Measurements from ENCODE around the gene PDE6D.

The PDE6D gene

DNA sequence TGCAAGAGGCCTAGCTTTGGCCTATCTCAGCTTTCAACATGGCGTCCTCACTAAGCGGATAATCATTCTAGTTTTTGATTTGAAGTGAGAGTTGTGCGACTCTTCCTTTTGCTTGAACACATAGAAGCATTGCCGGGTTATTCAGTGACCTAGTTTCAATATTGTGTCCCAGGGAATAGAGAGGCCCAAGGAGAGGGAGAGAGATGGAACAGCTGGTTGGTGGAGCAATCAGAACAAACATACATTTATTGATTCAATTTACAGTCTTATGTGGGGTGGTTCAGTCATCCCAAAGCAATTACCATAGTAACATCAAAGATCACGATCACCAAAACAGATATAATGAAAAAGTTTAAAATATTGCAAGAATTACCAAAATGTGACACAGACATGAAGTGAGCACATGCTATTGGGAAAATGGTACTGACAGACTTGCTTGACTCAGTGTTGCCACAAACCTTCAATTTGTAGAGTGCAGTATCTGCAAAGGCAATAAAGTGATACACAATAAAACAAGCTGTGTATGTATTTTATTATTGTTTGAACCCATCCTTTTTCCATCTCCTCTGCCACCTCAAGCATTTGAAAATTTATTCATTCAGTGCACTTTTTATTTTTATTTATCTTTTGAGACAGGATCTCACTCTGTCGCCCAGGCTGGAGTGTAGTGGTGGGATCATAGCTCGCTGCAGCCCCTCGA is 35.4 kb upstream of the PDE6D start:
- TF ChIP-seq, protein P1, sequence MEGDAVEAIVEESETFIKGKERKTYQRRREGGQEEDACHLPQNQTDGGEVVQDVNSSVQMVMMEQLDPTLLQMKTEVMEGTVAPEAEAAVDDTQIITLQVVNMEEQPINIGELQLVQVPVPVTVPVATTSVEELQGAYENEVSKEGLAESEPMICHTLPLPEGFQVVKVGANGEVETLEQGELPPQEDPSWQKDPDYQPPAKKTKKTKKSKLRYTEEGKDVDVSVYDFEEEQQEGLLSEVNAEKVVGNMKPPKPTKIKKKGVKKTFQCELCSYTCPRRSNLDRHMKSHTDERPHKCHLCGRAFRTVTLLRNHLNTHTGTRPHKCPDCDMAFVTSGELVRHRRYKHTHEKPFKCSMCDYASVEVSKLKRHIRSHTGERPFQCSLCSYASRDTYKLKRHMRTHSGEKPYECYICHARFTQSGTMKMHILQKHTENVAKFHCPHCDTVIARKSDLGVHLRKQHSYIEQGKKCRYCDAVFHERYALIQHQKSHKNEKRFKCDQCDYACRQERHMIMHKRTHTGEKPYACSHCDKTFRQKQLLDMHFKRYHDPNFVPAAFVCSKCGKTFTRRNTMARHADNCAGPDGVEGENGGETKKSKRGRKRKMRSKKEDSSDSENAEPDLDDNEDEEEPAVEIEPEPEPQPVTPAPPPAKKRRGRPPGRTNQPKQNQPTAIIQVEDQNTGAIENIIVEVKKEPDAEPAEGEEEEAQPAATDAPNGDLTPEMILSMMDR (IDR thresholded peaks at IDR 0.05; ENCODE audit: poor library complexity, severe bottlenecking): no peak
- Histone ChIP-seq H3K4me3 (ENCODE audit: severe bottlenecking) (no peak overlapping the region), H3K9me3 (ENCODE audit: severe bottlenecking) (no peaks in the 10 kb centered on the region), H3K4me1 (ENCODE audit: insufficient read depth, poor library complexity, severe bottlenecking) (no peaks in the 10 kb centered on the region), H3K36me3 (ENCODE audit: low read depth) (no peaks in the 10 kb centered on the region), H3K27me3 (ENCODE audit: insufficient read depth, poor library complexity, severe bottlenecking) (no peaks in the 10 kb centered on the region), H3K27ac (ENCODE audit: poor library complexity, severe bottlenecking) (no peak overlapping the region)
- DNase-seq (ENCODE audit: low spot score) (no peak), ATAC-seq (ENCODE audit: low read depth) (no peak)

DNA sequence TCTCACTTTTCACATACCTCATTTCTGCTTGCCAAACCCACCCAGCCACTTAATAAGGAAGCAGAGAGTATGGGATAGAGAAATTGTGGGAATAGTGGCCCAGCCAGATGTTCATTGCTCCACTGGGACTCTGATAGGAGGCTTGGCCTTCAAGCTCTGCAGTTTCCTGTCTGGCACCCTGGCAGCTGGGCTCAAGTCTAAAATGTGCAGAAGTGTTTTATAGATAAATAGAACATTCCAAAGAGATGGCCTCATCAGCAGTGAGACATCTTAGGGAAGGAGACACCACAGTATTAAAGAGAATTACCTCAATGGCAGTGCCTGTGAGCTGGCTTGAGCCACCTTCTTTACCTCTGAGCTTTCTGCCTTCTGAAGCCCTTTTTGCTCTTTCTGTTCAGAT is 29.8 kb upstream of the PDE6D start:
- Histone ChIP-seq H3K4me3 (ENCODE audit: severe bottlenecking) (no peak overlapping the region), H3K27ac (ENCODE audit: poor library complexity, severe bottlenecking) (no peak overlapping the region), H3K27me3 (ENCODE audit: insufficient read depth, poor library complexity, severe bottlenecking) (no peaks in the 10 kb centered on the region), H3K9me3 (ENCODE audit: severe bottlenecking) (no peaks in the 10 kb centered on the region), H3K36me3 (ENCODE audit: low read depth) (peaks cover 23% of the 10 kb centered on the region), H3K4me1 (ENCODE audit: insufficient read depth, poor library complexity, severe bottlenecking) (no peaks in the 10 kb centered on the region)
- TF ChIP-seq, protein P1 (IDR thresholded peaks at IDR 0.05; ENCODE audit: poor library complexity, severe bottlenecking): no peak
- ATAC-seq (ENCODE audit: low read depth): peak; percentile 92
- no peak for DNase-seq (ENCODE audit: low spot score)

DNA sequence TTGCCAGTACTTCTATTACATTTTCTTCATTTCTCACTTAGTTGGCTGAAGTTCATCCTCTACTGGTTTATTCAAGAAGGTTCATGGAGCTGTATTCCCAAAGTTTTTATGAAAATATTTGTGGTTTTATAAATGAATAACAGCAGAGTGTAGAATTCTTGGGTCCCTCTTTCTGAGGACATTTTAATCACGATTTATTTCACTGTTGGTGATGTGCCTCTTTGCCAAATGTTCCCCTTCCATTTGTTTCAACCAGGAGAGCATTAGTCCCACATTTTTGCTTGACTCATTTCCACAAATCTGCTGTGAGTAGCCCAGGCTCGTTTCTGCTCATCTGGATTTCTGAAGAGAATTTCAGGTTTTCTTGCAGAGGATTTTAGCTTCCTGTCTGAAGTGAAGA is 25.9 kb upstream of the PDE6D start:
- DNase-seq (ENCODE audit: low spot score) (no peak), ATAC-seq (ENCODE audit: low read depth) (no peak)
- TF ChIP-seq, protein P1 (IDR thresholded peaks at IDR 0.05; ENCODE audit: poor library complexity, severe bottlenecking): no peak
- no peaks in the 10 kb centered on the region for H3K27me3 ChIP-seq (ENCODE audit: insufficient read depth, poor library complexity, severe bottlenecking)
- H3K27ac ChIP-seq (ENCODE audit: poor library complexity, severe bottlenecking): no peak overlapping the region
- no peaks in the 10 kb centered on the region for H3K9me3 ChIP-seq (ENCODE audit: severe bottlenecking)
- H3K36me3 ChIP-seq (ENCODE audit: low read depth): peaks cover 39% of the 10 kb centered on the region
- H3K4me1 ChIP-seq (ENCODE audit: insufficient read depth, poor library complexity, severe bottlenecking): no peaks in the 10 kb centered on the region
- H3K4me3 ChIP-seq (ENCODE audit: severe bottlenecking): no peak overlapping the region

DNA sequence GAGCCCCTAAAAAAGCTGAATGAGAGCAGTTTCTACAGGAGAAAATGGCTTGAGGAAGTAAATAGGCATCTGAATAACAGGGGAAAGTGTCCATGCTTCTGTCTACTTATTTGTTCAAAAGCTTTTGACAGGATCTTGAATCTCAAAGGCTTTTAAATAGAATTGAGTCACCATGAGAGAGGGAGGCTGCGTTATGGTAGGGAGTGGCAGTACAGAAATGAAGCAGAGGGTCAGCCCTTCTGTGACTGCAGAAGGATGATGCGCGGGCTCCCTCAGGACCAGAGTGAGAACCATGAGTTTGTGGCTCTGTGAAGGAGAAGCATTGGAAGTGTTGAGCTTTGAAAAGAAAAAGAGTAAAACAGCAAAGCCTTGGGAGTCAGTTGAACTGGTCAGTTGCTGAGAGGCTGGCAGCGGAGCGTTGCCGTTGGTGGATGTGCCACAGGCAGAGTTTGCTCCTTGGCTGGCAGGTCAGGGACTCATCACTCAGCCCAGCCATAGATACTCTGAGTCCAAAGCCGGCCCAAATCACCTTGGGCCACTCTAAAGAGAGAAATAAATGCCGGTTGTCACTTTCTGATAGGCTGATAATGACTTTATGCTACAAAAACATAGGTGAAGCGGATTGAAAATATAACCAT is 22.5 kb upstream of the PDE6D start:
- no peaks in the 10 kb centered on the region for H3K4me1 ChIP-seq (ENCODE audit: insufficient read depth, poor library complexity, severe bottlenecking)
- no peak overlapping the region for H3K27ac ChIP-seq (ENCODE audit: poor library complexity, severe bottlenecking)
- peaks cover 59% of the 10 kb centered on the region for H3K36me3 ChIP-seq (ENCODE audit: low read depth)
- TF ChIP-seq, protein P1 (IDR thresholded peaks at IDR 0.05; ENCODE audit: poor library complexity, severe bottlenecking): no peak
- H3K4me3 ChIP-seq (ENCODE audit: severe bottlenecking): no peak overlapping the region
- H3K9me3 ChIP-seq (ENCODE audit: severe bottlenecking): no peaks in the 10 kb centered on the region
- H3K27me3 ChIP-seq (ENCODE audit: insufficient read depth, poor library complexity, severe bottlenecking): no peaks in the 10 kb centered on the region
- no peak for DNase-seq (ENCODE audit: low spot score)
- no peak for ATAC-seq (ENCODE audit: low read depth)

Measured in RWPE2 (cell line).